Fibroblast of mammary gland (primary cell): ENCODE results near the gene ERLEC1.

Source experiments
- DNase-seq: peaks from one replicate; pipeline ENCODE4 v3.0.0-alpha.2; 2010; ENCODE audit warnings: low read depth
- H3K4me3 ChIP-seq: 2 replicates; pipeline ENCODE4 v1.5.1; 2011; ENCODE audit warnings: low read depth, mild to moderate bottlenecking, low read length, moderate library complexity; ENCODE audit not compliant: control insufficient read depth
- TF ChIP-seq, protein P1 (sequence below): conservative IDR thresholded peaks from 2 replicates; pipeline ENCODE4 v1.5.1; 2011; ENCODE audit warnings: low read depth, low read length, inconsistent platforms; ENCODE audit not compliant: control insufficient read depth, insufficient read depth

Gene ERLEC1

DNA sequence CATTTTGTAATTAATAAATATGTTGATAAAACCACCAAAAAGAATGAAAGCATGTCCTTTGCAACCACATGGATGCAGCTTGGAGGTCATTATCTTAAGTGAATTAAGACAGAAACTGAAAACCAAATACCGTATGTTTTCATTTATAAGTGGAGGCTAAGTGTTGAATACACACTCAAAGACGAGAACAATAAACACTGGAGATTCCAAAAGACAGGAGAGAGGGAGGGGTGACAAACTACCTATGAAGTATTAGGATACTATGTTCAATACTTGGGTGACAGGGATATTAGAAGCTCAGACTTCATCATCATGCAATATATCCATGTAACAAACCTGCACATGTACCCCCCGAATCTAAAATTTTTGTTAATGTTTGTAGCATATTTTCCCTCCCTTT, 7.0 kb downstream of the ERLEC1 start:
- TF ChIP-seq, protein P1, sequence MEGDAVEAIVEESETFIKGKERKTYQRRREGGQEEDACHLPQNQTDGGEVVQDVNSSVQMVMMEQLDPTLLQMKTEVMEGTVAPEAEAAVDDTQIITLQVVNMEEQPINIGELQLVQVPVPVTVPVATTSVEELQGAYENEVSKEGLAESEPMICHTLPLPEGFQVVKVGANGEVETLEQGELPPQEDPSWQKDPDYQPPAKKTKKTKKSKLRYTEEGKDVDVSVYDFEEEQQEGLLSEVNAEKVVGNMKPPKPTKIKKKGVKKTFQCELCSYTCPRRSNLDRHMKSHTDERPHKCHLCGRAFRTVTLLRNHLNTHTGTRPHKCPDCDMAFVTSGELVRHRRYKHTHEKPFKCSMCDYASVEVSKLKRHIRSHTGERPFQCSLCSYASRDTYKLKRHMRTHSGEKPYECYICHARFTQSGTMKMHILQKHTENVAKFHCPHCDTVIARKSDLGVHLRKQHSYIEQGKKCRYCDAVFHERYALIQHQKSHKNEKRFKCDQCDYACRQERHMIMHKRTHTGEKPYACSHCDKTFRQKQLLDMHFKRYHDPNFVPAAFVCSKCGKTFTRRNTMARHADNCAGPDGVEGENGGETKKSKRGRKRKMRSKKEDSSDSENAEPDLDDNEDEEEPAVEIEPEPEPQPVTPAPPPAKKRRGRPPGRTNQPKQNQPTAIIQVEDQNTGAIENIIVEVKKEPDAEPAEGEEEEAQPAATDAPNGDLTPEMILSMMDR, result no peak
- H3K4me3 ChIP-seq, result no peak overlapping the region

DNA sequence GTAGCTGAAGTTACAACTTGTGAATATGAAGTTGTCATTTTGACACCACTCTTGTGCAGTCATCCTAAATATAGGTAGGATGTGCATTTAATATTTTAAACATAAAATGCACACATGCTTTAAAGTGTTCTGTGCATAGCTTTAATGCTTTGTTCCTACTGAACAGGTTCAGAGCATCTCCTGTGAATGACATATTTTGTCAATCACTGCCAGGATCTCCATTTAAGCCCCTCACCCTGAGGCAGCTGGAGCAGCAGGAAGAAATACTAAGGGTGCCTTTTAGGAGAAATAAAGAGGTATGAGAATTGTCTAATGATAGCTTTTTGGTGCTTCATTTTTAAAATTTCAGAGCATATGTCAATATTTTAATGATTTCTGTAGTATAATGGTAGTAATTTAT, 14.7 kb downstream of the ERLEC1 start:
- H3K4me3 ChIP-seq, result no peak overlapping the region
- no peak for DNase-seq
- TF ChIP-seq, protein P1, result no peak

More for the DNA sequence above, 7.0 kb downstream of the ERLEC1 start:
- DNase-seq, result no peak

DNA sequence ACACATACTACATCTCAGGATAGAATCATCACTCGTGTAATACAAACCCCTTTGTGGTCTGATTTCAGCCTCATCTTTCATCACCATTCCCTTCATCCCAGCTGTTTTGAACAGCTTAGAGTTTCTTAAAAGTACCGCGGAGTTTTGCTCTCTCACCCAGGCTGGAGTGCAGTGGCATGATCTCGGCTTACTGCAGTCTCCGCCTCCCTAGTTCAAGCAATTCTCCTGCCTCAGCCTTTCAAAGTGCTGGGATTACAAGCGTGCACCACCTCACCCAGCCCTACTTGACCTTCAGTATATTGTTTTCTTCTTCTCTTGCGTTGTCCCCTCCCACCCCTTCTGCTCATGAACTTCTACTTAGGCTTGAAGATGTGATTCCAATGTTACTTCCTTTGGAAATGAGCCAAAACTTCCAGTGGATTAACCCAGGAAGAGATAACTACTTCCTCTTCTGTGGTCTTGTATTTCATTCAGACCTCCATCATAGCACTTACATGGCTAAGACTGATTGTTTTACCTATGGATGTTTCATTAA, 15.8 kb downstream of the ERLEC1 start:
- TF ChIP-seq, protein P1, result no peak
- DNase-seq, result no peak
- H3K4me3 ChIP-seq, result no peak overlapping the region

DNA sequence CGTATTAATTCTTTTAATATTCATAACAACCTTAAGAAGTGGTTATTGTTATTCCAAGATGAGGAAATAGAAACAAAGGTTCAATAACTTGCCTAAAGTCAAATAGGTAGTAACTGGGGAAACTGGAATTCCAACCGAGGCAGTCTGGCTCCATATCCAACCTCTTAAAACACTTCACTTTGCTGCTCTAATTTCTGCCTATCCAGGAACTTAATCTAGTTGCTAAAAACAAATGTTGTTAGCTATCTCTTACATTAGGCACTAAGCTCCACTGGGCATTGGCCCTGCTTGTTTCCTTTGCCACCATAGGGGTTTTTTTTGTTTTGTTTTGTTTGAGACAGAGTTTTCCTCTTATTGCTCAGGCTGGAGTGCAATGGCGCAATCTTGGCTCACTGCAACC, 24.8 kb downstream of the ERLEC1 start:
- DNase-seq, result no peak
- TF ChIP-seq, protein P1, result no peak
- H3K4me3 ChIP-seq, result no peak overlapping the region

DNA sequence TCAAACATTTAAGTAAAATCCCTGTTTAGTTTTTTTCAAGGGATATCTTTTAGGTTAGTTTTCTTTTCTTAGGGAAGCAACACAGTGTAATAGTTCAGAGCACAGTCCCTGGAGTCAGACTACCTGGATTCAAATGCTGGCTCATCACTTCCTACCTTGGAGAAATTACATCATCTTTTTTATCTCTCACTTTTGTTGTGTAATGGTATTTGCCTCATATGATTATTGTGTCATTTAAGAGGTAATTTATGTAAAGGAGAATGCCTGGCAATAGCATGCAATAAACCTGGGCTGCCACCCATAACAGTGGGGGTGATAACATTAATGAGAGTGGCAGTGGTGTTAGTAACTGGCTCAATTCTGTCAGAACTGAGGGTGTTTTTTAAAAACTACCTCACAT, 26.3 kb downstream of the ERLEC1 start:
- TF ChIP-seq, protein P1, result no peak
- no peak for DNase-seq
- no peak overlapping the region for H3K4me3 ChIP-seq

DNA sequence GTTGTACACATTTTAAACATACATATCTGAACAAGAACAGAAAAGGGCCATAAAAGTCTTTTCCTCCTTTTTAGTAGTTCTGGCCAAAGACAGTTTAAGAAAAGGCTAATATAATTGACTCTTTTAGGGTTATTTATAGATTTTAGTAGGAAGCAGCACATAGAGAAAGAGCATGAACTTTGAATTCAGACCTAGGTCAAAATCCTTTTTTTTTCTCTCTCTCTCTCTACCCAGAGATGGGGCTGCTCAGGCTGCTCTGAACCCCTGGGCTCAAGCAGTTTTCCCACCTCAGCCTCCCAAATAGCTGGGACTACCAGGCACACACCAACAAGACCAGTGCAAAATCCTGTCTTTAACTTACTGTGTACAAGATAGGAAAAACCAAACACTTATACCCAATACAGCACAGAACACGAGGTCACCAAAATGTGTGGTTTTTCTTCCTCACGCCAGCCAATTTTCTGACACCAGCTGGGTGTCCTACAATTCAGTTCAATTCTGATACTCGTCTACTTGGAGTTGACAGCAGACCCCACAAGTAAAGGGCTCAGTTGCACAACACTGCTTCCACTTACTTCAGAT, 32.1 kb downstream of the ERLEC1 start:
- DNase-seq, result no peak
- TF ChIP-seq, protein P1, result no peak
- H3K4me3 ChIP-seq, result no peak overlapping the region
